A549 (cell line): ENCODE measurements around the gene PPWD1. TPM values are rescaled to one million over a fixed set of nuclear protein-coding genes. Genes with fewer than 3 reads are reported as not detected.

Experiments used
- ATAC-seq, 2 experiments: fragments of 200-7000 bp in 1 of 2; fragments of >200 bp in 1 of 2; cut with Nextera tagmentation in 1 of 2; cut with Tn5 transposase in 1 of 2; 3 replicates each; pipeline versions ENCODE4 v1.8.0 to v1.9.1; 2018 to 2020; ENCODE audit warnings: mild to moderate bottlenecking in 1 of 2, moderate library complexity in 1 of 2
- CTCF ChIA-PET: fragments of 300-600 bp; sonication (Branson Sonifier 250); formaldehyde crosslinking; extraction: SDS; loops from one replicate; lab custom pipeline; 2021; ENCODE audit warnings: antibody characterized with exemption, inconsistent platforms; lab: Yijun Ruan, JAX
- POLR2A ChIA-PET: fragments of 350-600 bp; formaldehyde crosslinking; extraction: SDS; loops from one replicate; lab custom pipeline; 2021; ENCODE audit warnings: antibody characterized with exemption, inconsistent platforms; lab: Yijun Ruan, JAX
- DNase-seq, 2 experiments: peaks; one replicate each; pipeline versions ENCODE4 v3.0.0 to v3.0.0-alpha.2; 2011 to 2016; ENCODE audit warnings: low read depth in 1 of 2, low spot score in 1 of 2
- FAIRE-seq: peaks from 2 replicates; lab custom pipeline; 2011; peaks lifted over from hg19 to GRCh38; lab: Jason Lieb, UNC
- H3K27ac ChIP-seq, 2 experiments: fragments of >200 bp; sonication (Bioruptor Twin); formaldehyde crosslinking; 3 replicates each; pipeline ENCODE4 v1.5.1; 2016 to 2017
- H3K4me1 ChIP-seq: fragments of >200 bp; sonication (Bioruptor Twin); formaldehyde crosslinking; 3 replicates; pipeline ENCODE4 v1.6.1; 2016
- H3K4me2 ChIP-seq: fragments of >200 bp; sonication (Bioruptor Twin); formaldehyde crosslinking; 3 replicates; pipeline ENCODE4 v1.6.1; 2016
- H3K4me3 ChIP-seq: fragments of >200 bp; sonication (Bioruptor Twin); formaldehyde crosslinking; 3 replicates; pipeline ENCODE4 v1.5.1; 2016
- H3K9me3 ChIP-seq: fragments of >200 bp; sonication (Bioruptor Twin); formaldehyde crosslinking; 3 replicates; pipeline ENCODE4 v1.6.1; 2016
- CTCF ChIP-seq: fragments of >200 bp; sonication (Bioruptor Twin); formaldehyde crosslinking; IDR thresholded peaks from 3 replicates; pipeline ENCODE4 v1.5.1; 2016
- EP300 ChIP-seq, 2 experiments: fragments of >200 bp; sonication (Bioruptor Twin); formaldehyde crosslinking; IDR thresholded peaks; 2 replicates in 1 of 2; 3 replicates in 1 of 2; pipeline ENCODE4 v1.6.1; 2016 to 2017
- FOSB ChIP-seq: fragments of 250-450 bp; sonication (Bioruptor Pico); IDR thresholded peaks from 2 replicates; pipeline ENCODE4 v1.5.0; 2020; ENCODE audit warnings: mild to moderate bottlenecking, moderate library complexity
- FOXS1 ChIP-seq: fragments of 250-450 bp; sonication (Bioruptor Pico); IDR thresholded peaks from 2 replicates; pipeline ENCODE4 v1.5.0; 2020; ENCODE audit warnings: mild to moderate bottlenecking, moderate library complexity
- HMGXB4 ChIP-seq: fragments of 250-450 bp; sonication (Bioruptor Pico); IDR thresholded peaks from 2 replicates; pipeline ENCODE4 v1.5.0; 2021; ENCODE audit warnings: mild to moderate bottlenecking, moderate library complexity, borderline replicate concordance
- HOXA7 ChIP-seq: fragments of 250-450 bp; sonication (Bioruptor Pico); IDR thresholded peaks from 2 replicates; pipeline ENCODE4 v1.5.0; 2020; ENCODE audit warnings: mild to moderate bottlenecking, moderate library complexity
- HOXB13 ChIP-seq: fragments of 250-450 bp; sonication (Bioruptor Pico); IDR thresholded peaks from 2 replicates; pipeline ENCODE4 v1.5.0; 2020; ENCODE audit warnings: low read depth, mild to moderate bottlenecking, moderate library complexity
- HOXB5 ChIP-seq: fragments of 250-450 bp; sonication (Bioruptor Pico); IDR thresholded peaks from 2 replicates; pipeline ENCODE4 v1.5.0; 2020; ENCODE audit warnings: mild to moderate bottlenecking, moderate library complexity
- KDM1A ChIP-seq: fragments of 200-600 bp; sonication (generic); IDR thresholded peaks from 2 replicates; pipeline ENCODE4 v1.6.1; 2016; ENCODE audit warnings: low read depth, mild to moderate bottlenecking
- MAFK ChIP-seq: fragments of 450-650 bp; IDR thresholded peaks from 2 replicates; pipeline ENCODE4 v1.6.1; 2014; ENCODE audit not compliant: partially characterized antibody
- MAZ ChIP-seq: fragments of 150-350 bp; IDR thresholded peaks from 2 replicates; pipeline ENCODE4 v1.6.1; 2014; ENCODE audit warnings: antibody characterized with exemption, low read depth, low read length, borderline replicate concordance
- NR3C1 ChIP-seq: fragments of >200 bp; sonication (Bioruptor Twin); formaldehyde crosslinking; IDR thresholded peaks from 3 replicates; pipeline ENCODE4 v1.6.1; 2017
- PBX3 ChIP-seq: IDR thresholded peaks from 2 replicates; pipeline ENCODE4 v1.6.1; 2012
- PHF8 ChIP-seq: fragments of 200-600 bp; sonication (generic); IDR thresholded peaks from 2 replicates; pipeline ENCODE4 v1.6.1; 2016; ENCODE audit warnings: low read depth, mild to moderate bottlenecking, antibody characterized with exemption, moderate library complexity, borderline replicate concordance
- RCOR1 ChIP-seq: fragments of 150-350 bp; IDR thresholded peaks from 2 replicates; pipeline ENCODE4 v1.6.1; 2014; ENCODE audit warnings: antibody characterized with exemption, low read length, low read depth
- RNF2 ChIP-seq: fragments of 200-600 bp; sonication (generic); IDR thresholded peaks from 2 replicates; pipeline ENCODE4 v1.6.1; 2016; ENCODE audit warnings: low read depth, mild to moderate bottlenecking, antibody characterized with exemption, moderate library complexity, borderline replicate concordance
- SMC3 ChIP-seq: fragments of >200 bp; sonication (Bioruptor Twin); formaldehyde crosslinking; IDR thresholded peaks from 3 replicates; pipeline ENCODE4 v1.6.1; 2018; ENCODE audit warnings: inconsistent platforms
- SREBF2 ChIP-seq: fragments of 450-650 bp; IDR thresholded peaks from 2 replicates; pipeline ENCODE4 v1.6.1; 2014; ENCODE audit warnings: mild to moderate bottlenecking, moderate library complexity
- TFCP2L1 ChIP-seq: fragments of 250-450 bp; sonication (Bioruptor Pico); IDR thresholded peaks from 2 replicates; pipeline ENCODE4 v1.5.0; 2021; ENCODE audit warnings: mild to moderate bottlenecking
- TP53 ChIP-seq: fragments of 250-450 bp; sonication (Bioruptor Pico); IDR thresholded peaks from 2 replicates; pipeline ENCODE4 v1.5.0; 2021; ENCODE audit warnings: mild to moderate bottlenecking, moderate library complexity
- USF2 ChIP-seq: fragments of 450-650 bp; IDR thresholded peaks from 2 replicates; pipeline ENCODE4 v1.6.1; 2014; ENCODE audit warnings: antibody characterized with exemption
- WGBS: methylation state at CpG from one replicate; pipeline ENCODE4 v1.1.6; 2017; ENCODE audit errors: missing lambda C conversion rate; 5-methylcytosine and 5-hydroxymethylcytosine counted together
- polyA plus RNA-seq, 4 experiments: library from polyadenylated mRNA; depleted of rRNA in 3 of 4; stranded (reverse); fragments of >200 nt; fragmentation: RNase III in 1 of 4; extraction: RNeasy Plus Mini Kit Qiagen cat#74134 plus additional on column Dnase treatment in 1 of 4; gene quantifications; 2 replicates in 3 of 4; 3 replicates in 1 of 4; pipeline ENCODE4 v1.2.3, GENCODE V29; 2011 to 2017

The PPWD1 gene
- polyA plus RNA-seq, 2 of the 4 experiments (the other 2 are of a cell fraction), result 15.3 to 27.7 TPM

GRCh38 chr5:65563777-65564176 lies 681 bp downstream of the PPWD1 start:
- TF ChIP-seq RCOR1 (no peak), HOXB5 (CRISPR knock-in tag) (no peak), RNF2 (no peak), HMGXB4 (CRISPR knock-in tag) (no peak), CTCF (no peak), MAZ (no peak)
- WGBS, result 4% methylated on average over 11 of the region's 11 CpGs
- Histone ChIP-seq H3K4me2 (peak overlapping the region; percentile 73), H3K4me3 (peak overlapping the region; percentile 62), H3K4me1 (peaks cover 21% of the 10 kb centered on the region; the same call in 2 of the 3 replicates), H3K27ac (peak overlapping the region; percentile 79 to 91), H3K9me3 (no peaks in the 10 kb centered on the region)
- FAIRE-seq (no peak), DNase-seq (no peak), ATAC-seq (no peak)
- POLR2A ChIA-PET, result interaction anchor here (1.8 kb wide), 1 partner anchor 10 kb away, joined by 9 read pairs; no protein-coding TSS in a partner anchor
- CTCF ChIA-PET, result interaction anchor here (0.7 to 1.1 kb wide), 3 partner anchors 10 to 79 kb away, joined by 3 to 4 read pairs (median 3); no protein-coding TSS in a partner anchor

- H3K4me2 ChIP-seq, result no peak overlapping the region
- H3K4me1 ChIP-seq, result peaks cover 15% of the 10 kb centered on the region; the same call in 2 of the 3 replicates
- TF ChIP-seq USF2, result no peak
- TF ChIP-seq TP53 (CRISPR knock-in tag), result no peak
- TF ChIP-seq PHF8, result no peak
- TF ChIP-seq HOXA7, result no peak
- TF ChIP-seq PBX3, result no peak
- no peak for TF ChIP-seq SREBF2
- H3K4me3 ChIP-seq, result no peak overlapping the region
- WGBS, result 89% methylated on average over 5 of the region's 5 CpGs
- FAIRE-seq, result no peak
- CTCF ChIA-PET, result interaction anchor here (0.7 kb wide), 1 partner anchor 62 kb away, joined by 4 read pairs; no protein-coding TSS in a partner anchor
- H3K27ac ChIP-seq, result no peak overlapping the region
- POLR2A ChIA-PET, result no interaction called here
- ATAC-seq, result no peak
- no peak for DNase-seq
- no peaks in the 10 kb centered on the region for H3K9me3 ChIP-seq
Measured at GRCh38 chr5:65566505-65566904, 3.4 kb downstream of the PPWD1 start.

GRCh38 chr5:65570598-65571226 lies 7.6 kb downstream of the PPWD1 start:
- DNase-seq, result no peak
- Histone ChIP-seq H3K4me3 (no peak overlapping the region), H3K9me3 (no peaks in the 10 kb centered on the region), H3K27ac (no peak overlapping the region), H3K4me2 (no peak overlapping the region), H3K4me1 (no peaks in the 10 kb centered on the region)
- CTCF ChIA-PET, result no interaction called here
- POLR2A ChIA-PET, result no interaction called here
- no peak for FAIRE-seq
- TF ChIP-seq HOXA7 (no peak), FOXS1 (CRISPR knock-in tag) (no peak), RNF2 (no peak), SMC3 (no peak), PBX3 (no peak), TP53 (CRISPR knock-in tag) (no peak), MAFK (no peak), KDM1A (no peak), NR3C1 (no peak), RCOR1 (no peak), EP300 (IDR thresholded peaks at IDR 0.05) (no peak), FOSB (CRISPR knock-in tag) (no peak), MAZ (no peak), HOXB13 (CRISPR knock-in tag) (no peak), TFCP2L1 (no peak)
- no peak for ATAC-seq
- WGBS, result 80% methylated on average over 2 of the region's 2 CpGs
